GM23248 (cell line): ENCODE results near the gene CLEC3B.

Experiments
- EZH2 ChIP-seq: fragments of 200-600 bp; sonication (generic); IDR thresholded peaks from 2 replicates; pipeline ENCODE4 v1.6.1; 2018; ENCODE audit warnings: antibody characterized with exemption, mild to moderate bottlenecking; ENCODE audit not compliant: insufficient read depth, poor library complexity, severe bottlenecking
- EZH2phosphoT487 ChIP-seq: fragments of 200-600 bp; sonication (generic); IDR thresholded peaks from 2 replicates; pipeline ENCODE4 v1.6.1; 2018; ENCODE audit warnings: antibody characterized with exemption, moderate library complexity, mild to moderate bottlenecking, low read depth; ENCODE audit not compliant: insufficient read depth

- no peak for TF ChIP-seq EZH2
- no peak for TF ChIP-seq EZH2phosphoT487
Measured at GRCh38 chr3:45048244-45048643, 22.1 kb downstream of the CLEC3B start.
